GM18951 (cell line): ENCODE results near the gene SOX5.
"Not testable (repeated sequence)": the region's sequence is repeated elsewhere in the genome, so short reads cannot be mapped to it uniquely, and the experiment has no call there.

Experiments
- POLR2A ChIP-seq: IDR thresholded peaks from 4 replicates; pipeline ENCODE4 v1.6.1; 2011; ENCODE audit warnings: mild to moderate bottlenecking; ENCODE audit not compliant: insufficient read length, insufficient read depth; ENCODE audit errors: extremely low read depth
- in situ Hi-C: fragments of 300-500 bp; cut with MboI; formaldehyde crosslinking; loops from one replicate; pipeline ENCODE4 v1.12.0; 2022; ENCODE audit warnings: low sequenced_read_pairs, mixed read lengths, inconsistent platforms; ENCODE audit not compliant: unreplicated experiment

SOX5 gene

DNA sequence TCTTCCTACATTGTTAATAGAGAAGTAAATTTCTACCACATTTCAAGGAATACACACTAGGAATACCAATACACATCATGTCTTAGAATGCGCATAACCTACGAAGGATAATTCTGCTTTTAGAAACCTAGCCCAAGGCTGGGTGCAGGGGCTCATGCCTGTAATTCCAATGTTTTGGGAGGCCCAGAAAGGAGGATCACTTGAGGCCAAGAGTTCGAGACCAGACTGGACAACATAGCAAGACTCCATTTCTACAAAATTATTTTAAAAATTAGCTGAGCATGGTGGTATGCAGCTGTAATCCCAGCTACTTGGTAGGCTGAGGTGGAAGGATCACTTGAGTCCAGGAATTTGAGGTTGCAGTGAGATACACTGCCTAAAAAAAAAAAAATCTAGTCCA lies 206.9 kb downstream of the SOX5 start:
- in situ Hi-C loops = no loop called here
- no peak for TF ChIP-seq POLR2A

DNA sequence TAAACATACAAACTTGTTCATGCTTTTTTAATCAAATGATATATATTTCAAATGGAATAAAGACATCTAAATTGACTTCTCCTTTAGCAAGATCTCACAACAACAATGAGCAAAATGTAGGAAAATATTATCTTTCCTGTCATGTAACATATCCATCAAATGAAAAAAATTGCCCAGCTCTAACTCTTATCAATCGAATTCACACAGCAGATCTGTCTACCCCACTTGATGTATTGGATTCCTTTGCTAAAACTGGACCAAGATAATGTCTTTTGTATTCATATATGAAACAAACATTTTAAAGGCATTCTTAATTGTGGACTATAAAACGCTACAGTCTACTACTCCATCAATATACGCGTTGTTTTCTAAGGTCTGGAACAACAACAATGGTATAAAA lies 218.0 kb downstream of the SOX5 start:
- in situ Hi-C loops = no loop called here
- TF ChIP-seq POLR2A = no peak

DNA sequence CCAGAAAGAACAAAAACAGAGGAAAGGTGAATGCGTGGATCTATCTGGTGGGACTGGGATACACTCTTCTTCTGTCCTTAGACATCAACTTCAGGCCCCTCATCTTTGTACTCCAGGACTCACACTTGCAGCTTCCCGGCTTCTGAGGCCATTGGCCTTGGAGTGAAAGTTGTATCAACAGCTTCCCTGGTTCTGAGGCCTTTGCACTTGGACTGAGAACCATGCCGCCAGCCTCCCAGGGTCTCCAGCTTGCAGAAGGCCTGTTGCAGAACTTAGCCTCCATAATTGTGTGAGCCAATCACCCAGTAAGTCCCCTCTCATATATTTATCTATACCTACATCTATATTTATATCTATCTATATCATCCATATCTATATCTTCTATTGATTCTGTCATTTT lies 218.4 kb downstream of the SOX5 start:
- TF ChIP-seq POLR2A = no peak
- in situ Hi-C loops = no loop called here

DNA sequence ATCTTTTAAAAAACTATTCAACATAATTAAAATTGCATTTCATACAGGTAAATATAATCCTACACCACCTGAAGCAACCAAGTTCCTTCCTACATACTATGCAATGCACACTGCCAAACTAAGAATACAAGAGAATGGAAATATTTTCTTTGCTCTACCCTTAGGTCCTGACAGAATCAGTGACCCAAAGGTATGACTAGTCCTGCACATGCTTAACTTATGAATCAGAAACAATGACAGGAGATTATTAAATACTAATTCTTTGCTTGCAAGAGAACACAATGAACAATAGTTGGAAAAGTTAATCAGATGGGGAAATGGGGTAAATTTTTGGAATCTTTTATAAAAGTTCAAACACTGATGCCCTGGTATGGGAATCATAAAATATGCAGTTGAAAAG lies 220.1 kb downstream of the SOX5 start:
- in situ Hi-C loops = no loop called here
- no peak for TF ChIP-seq POLR2A

- in situ Hi-C loops = no loop called here
- no peak for TF ChIP-seq POLR2A
Observed at GRCh38 chr12:23726646-23727045, 222.8 kb downstream of the SOX5 start.

DNA sequence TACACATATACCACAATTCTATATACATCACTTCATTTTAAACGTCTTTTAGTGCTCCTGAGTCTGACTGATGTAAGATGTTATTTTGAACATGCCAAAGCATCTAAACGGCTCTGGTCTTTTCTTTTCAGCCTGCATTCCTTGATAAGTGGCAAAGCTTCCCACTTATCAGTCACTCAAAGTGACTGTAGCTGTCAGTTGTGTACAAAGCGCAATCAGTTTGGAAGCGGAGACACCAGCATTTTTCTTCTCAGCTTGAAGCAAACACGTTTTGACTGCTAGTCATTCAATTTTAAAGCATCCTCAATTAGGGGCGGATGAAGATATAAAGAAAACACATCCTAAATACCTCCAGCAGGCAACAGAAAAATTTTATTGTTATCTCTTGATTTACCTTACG lies 226.8 kb downstream of the SOX5 start:
- no peak for TF ChIP-seq POLR2A
- in situ Hi-C loops = no loop called here

- in situ Hi-C loops = no loop called here
- no peak for TF ChIP-seq POLR2A
Observed at GRCh38 chr12:23721268-23721667, 228.2 kb downstream of the SOX5 start.

DNA sequence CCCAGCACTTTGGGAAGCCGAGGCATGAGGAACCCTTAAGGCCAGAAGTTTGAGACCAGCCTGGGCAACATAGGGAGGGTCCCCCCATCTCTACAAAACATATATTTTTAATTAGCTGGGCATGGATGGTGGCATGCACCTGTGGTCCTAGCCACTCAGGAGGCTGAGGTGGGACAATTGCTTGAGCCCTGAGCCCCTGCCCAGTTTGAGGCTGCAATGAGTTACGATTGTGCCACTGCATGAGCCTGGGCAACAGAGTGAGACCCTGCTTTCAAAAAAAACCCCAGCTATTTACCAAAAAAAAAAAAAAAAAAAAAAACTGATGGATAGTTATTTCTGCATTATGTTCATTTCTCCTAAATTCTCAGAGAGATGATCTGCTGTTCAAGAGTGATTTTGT lies 230.0 kb downstream of the SOX5 start:
- in situ Hi-C loops = no loop called here
- TF ChIP-seq POLR2A = no peak

DNA sequence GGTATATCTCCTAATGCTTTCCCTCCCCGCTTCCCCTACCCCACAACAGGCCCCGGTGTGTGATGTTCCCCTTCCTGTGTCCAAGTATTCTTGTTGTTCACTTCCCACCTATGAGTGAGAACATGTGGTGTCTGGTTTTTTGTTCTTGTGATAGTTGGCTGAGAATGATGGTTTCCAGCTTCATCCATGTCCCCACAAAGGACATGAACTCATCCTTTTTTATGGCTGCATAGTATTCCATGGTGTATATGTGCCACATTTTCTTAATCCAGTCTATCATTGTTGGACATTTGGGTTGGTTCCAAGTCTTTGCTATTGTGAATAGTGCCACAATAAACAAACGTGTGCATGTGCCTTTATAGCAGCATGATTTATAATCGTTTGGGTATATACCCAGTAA lies 239.1 kb downstream of the SOX5 start:
- in situ Hi-C loops = not testable (repeated sequence)

DNA sequence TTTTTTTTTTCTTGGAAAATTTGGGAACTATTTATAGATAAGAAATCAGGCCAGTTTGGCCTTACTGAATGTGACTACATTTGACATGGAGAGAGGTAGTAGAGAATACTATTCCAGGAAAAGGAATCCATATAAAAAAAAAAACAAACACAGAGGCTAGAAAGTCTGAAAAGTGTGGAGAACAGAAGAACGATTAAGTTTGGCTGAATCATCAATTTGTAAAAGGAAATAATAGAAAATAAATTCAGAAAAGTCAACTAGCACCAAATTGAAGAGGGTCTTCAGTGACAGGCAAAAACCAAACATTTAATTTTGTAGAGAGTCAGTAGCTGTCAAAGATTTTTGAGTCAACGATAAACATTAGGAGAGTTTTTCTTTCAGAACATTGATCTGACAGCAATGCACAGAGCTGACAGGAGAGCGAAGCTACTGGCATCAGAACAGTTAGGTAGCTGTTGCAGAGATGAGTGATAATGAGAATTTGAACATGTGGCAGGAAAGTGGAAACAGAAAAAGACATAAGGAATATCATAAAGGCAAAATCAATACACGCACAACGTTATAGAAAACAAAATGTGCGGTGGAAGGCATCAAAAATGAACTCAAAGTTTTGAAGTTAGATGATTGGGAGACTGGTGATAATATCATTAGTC lies 241.2 kb downstream of the SOX5 start:
- no peak for TF ChIP-seq POLR2A
- in situ Hi-C loops = no loop called here

GRCh38 chr12:23707270-23707669 lies 242.2 kb downstream of the SOX5 start:
- no peak for TF ChIP-seq POLR2A
- in situ Hi-C loops = no loop called here

DNA sequence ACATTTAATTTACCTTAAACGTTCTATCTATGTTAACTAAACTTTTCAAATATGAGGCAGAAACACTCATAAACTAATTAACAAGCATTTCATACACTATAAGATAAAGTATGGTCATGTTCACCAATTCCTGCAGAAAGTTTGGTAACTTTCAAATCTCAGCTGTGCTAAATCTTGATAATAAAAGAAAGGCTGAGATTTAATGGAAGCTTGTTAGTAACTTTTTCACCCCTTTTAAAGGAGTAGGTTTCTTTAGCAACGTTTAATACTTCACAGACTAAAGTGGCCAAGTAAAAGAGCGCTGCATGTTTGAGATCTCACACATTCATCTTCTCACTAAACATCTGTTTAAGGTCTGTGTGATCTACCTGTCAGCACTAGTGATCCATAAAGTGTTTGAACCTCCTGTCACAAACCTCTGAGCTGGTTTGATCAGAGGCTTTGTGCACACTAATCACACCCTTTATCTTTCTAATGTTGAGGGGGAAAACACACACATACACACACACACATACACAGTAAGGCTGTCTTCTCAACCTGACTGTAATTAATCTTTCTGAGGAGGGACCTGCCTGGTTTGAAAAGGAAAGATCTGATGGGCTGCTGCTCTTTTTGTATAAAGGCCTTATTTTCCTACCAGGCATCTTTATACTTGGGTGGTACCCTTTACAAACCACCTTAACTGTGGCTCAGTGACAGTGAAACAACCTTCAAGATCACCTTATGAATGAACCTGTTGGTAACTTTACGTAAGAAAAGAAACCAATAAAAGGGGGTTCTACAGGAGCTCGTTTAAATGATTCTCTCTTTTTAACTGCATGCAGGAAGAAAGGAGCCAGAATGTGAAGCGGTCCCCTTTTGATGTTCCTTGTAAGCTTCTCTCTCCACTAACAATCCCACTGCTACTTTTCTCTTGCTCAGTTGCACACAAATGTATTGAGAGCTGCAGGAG lies 244.2 kb downstream of the SOX5 start:
- no peak for TF ChIP-seq POLR2A
- in situ Hi-C loops = no loop called here

GRCh38 chr12:23703051-23703450 lies 246.4 kb downstream of the SOX5 start:
- TF ChIP-seq POLR2A = no peak
- in situ Hi-C loops = no loop called here

DNA sequence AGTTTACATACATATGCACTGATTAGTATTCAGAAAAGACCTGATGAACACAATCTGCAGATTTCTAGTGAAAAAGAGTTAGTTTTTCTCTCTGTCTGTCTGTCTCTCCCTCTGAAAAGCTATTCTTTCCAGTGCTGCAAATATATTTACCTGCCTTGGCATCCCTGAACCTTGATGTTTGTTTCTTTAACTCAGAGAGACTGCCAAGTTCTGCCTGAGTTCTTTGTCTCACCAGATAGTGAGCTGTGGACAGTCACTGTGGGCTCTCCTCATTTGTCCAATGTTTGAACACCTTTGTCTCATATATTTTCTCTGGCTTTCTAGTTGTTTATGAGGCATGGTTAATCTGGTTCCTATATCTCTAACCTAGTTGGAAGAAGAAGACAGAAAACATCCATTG lies 250.4 kb downstream of the SOX5 start:
- TF ChIP-seq POLR2A = no peak
- in situ Hi-C loops = no loop called here

- TF ChIP-seq POLR2A = no peak
- in situ Hi-C loops = no loop called here
Observed at GRCh38 chr12:23694920-23695319, 254.6 kb downstream of the SOX5 start.

DNA sequence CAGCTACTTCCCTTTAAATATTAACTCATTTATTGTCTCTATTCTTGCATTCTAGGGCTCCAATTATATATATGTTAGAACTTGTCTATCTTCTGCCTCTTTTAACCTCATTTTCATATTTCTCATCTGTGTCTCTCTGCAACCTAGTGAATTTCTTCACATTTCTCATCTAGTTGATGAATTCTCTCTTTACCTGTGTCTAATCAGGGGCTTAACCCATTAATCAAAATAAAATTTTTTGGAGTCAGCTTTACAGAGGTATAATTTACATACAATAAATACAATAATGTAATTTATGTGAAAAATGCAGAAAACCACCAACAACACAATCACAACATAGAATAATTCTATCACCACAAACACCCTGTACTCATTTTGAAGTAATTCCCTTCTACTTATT lies 255.2 kb downstream of the SOX5 start:
- in situ Hi-C loops = no loop called here
- no peak for TF ChIP-seq POLR2A
